Measurements from ENCODE around the gene SLC1A7.

SLC1A7 gene

GRCh38 chr1:53057127-53057526, 85.3 kb downstream of the SLC1A7 start:
- Mint-ChIP-seq H3K27ac (no peak overlapping the region), H3K9me3 (no peaks in the 10 kb centered on the region), H3K27me3 (peaks cover 32% of the 10 kb centered on the region), H3K4me1 (peaks cover 2% of the 10 kb centered on the region), H3K4me3 (no peak overlapping the region), H3K36me3 (peaks cover 16% of the 10 kb centered on the region)
- CTCF ChIA-PET, result interaction anchor here (0.6 kb wide), 1 partner anchor 8 kb away, joined by 7 read pairs; no protein-coding TSS in a partner anchor
- DNase-seq, result no peak

- H3K27ac Mint-ChIP-seq, result no peak overlapping the region
- H3K27me3 Mint-ChIP-seq, result no peaks in the 10 kb centered on the region
- H3K9me3 Mint-ChIP-seq, result no peaks in the 10 kb centered on the region
- peaks cover 34% of the 10 kb centered on the region for H3K36me3 Mint-ChIP-seq
- CTCF ChIA-PET, result no interaction called here
- H3K4me1 Mint-ChIP-seq, result peaks cover 5% of the 10 kb centered on the region
- DNase-seq, result no peak
- no peak overlapping the region for H3K4me3 Mint-ChIP-seq
Observed at GRCh38 chr1:53051676-53052075, 90.8 kb downstream of the SLC1A7 start.

- Mint-ChIP-seq H3K4me3 (no peak overlapping the region), H3K36me3 (peaks cover 40% of the 10 kb centered on the region), H3K27me3 (no peaks in the 10 kb centered on the region), H3K9me3 (no peaks in the 10 kb centered on the region), H3K4me1 (peaks cover 5% of the 10 kb centered on the region), H3K27ac (no peak overlapping the region)
- no peak for DNase-seq
- CTCF ChIA-PET, result no interaction called here
Observed at GRCh38 chr1:53050310-53050709, 92.1 kb downstream of the SLC1A7 start.

GRCh38 chr1:53049574-53049967, 92.9 kb downstream of the SLC1A7 start:
- CTCF ChIA-PET, result interaction anchor here (1.2 kb wide), 1 partner anchor 136 kb away, joined by 3 read pairs; no protein-coding TSS in a partner anchor
- H3K27ac Mint-ChIP-seq, result no peak overlapping the region
- H3K27me3 Mint-ChIP-seq, result no peaks in the 10 kb centered on the region
- peaks cover 5% of the 10 kb centered on the region for H3K4me1 Mint-ChIP-seq
- H3K36me3 Mint-ChIP-seq, result peaks cover 39% of the 10 kb centered on the region
- DNase-seq, result no peak
- no peaks in the 10 kb centered on the region for H3K9me3 Mint-ChIP-seq
- no peak overlapping the region for H3K4me3 Mint-ChIP-seq

- Mint-ChIP-seq H3K27ac (no peak overlapping the region), H3K36me3 (peaks cover 36% of the 10 kb centered on the region), H3K9me3 (no peaks in the 10 kb centered on the region), H3K4me3 (no peak overlapping the region), H3K27me3 (no peaks in the 10 kb centered on the region), H3K4me1 (peaks cover 5% of the 10 kb centered on the region)
- CTCF ChIA-PET, result interaction anchor here (1.2 kb wide), 1 partner anchor 137 kb away, joined by 3 read pairs; no protein-coding TSS in a partner anchor
- DNase-seq, result no peak
Observed at GRCh38 chr1:53048960-53049573, 93.4 kb downstream of the SLC1A7 start.

- Mint-ChIP-seq H3K27me3 (no peaks in the 10 kb centered on the region), H3K4me3 (no peak overlapping the region), H3K9me3 (no peaks in the 10 kb centered on the region), H3K4me1 (peaks cover 5% of the 10 kb centered on the region), H3K36me3 (peaks cover 28% of the 10 kb centered on the region), H3K27ac (no peak overlapping the region)
- no peak for DNase-seq
- CTCF ChIA-PET, result interaction anchor here (0.8 to 1.2 kb wide), 3 partner anchors 12 to 138 kb away, joined by 3 to 4 read pairs (median 3); no protein-coding TSS in a partner anchor
Observed at GRCh38 chr1:53047737-53048736, 94.4 kb downstream of the SLC1A7 start.

- Mint-ChIP-seq H3K27ac (no peak overlapping the region), H3K4me1 (peaks cover 5% of the 10 kb centered on the region), H3K4me3 (no peak overlapping the region), H3K9me3 (no peaks in the 10 kb centered on the region), H3K27me3 (no peaks in the 10 kb centered on the region), H3K36me3 (peaks cover 24% of the 10 kb centered on the region)
- CTCF ChIA-PET, result no interaction called here
- no peak for DNase-seq
Observed at GRCh38 chr1:53046930-53047329, 95.5 kb downstream of the SLC1A7 start.

GRCh38 chr1:53044926-53045325, 97.5 kb downstream of the SLC1A7 start:
- CTCF ChIA-PET, result interaction anchor here (1.0 kb wide), 1 partner anchor 10 kb away, joined by 4 read pairs; no protein-coding TSS in a partner anchor
- Mint-ChIP-seq H3K36me3 (peaks cover 21% of the 10 kb centered on the region), H3K27ac (no peak overlapping the region), H3K4me3 (no peak overlapping the region), H3K9me3 (no peaks in the 10 kb centered on the region), H3K4me1 (peaks cover 5% of the 10 kb centered on the region), H3K27me3 (no peaks in the 10 kb centered on the region)
- DNase-seq, result no peak

GRCh38 chr1:53043271-53043670, 99.2 kb downstream of the SLC1A7 start:
- CTCF ChIA-PET, result no interaction called here
- Mint-ChIP-seq H3K27me3 (no peaks in the 10 kb centered on the region), H3K4me3 (no peak overlapping the region), H3K4me1 (peaks cover 5% of the 10 kb centered on the region), H3K27ac (no peak overlapping the region), H3K9me3 (no peaks in the 10 kb centered on the region), H3K36me3 (peaks cover 20% of the 10 kb centered on the region)
- DNase-seq, result no peak

GRCh38 chr1:53038566-53038965, 103.9 kb downstream of the SLC1A7 start:
- Mint-ChIP-seq H3K27ac (no peak overlapping the region), H3K9me3 (no peaks in the 10 kb centered on the region), H3K4me3 (no peak overlapping the region), H3K27me3 (no peaks in the 10 kb centered on the region), H3K4me1 (no peaks in the 10 kb centered on the region), H3K36me3 (peaks cover 13% of the 10 kb centered on the region)
- CTCF ChIA-PET, result no interaction called here
- DNase-seq, result no peak
